K562 (cell line): ENCODE results near the gene C20orf141. TPM values are rescaled to one million over a fixed set of nuclear protein-coding genes. Genes with fewer than 3 reads are reported as not detected.

Source experiments
- KAT8 ChIP-seq: fragments of 450-650 bp; IDR thresholded peaks from 2 replicates; pipeline ENCODE4 v1.6.1; 2016; ENCODE audit warnings: low read depth, mild to moderate bottlenecking
- LARP7 ChIP-seq: fragments of 450-650 bp; IDR thresholded peaks from 2 replicates; pipeline ENCODE4 v1.6.1; 2016
- LEF1 ChIP-seq: fragments of 450-650 bp; IDR thresholded peaks from 2 replicates; pipeline ENCODE4 v1.6.1; 2016; ENCODE audit warnings: mild to moderate bottlenecking
- MECOM ChIP-seq: fragments of 250-450 bp; sonication (Bioruptor Pico); IDR thresholded peaks from 2 replicates; pipeline ENCODE4 v1.8.0; 2022; ENCODE audit warnings: inconsistent platforms
- NKRF ChIP-seq: fragments of 450-650 bp; IDR thresholded peaks from 2 replicates; pipeline ENCODE4 v1.6.1; 2016; ENCODE audit warnings: borderline replicate concordance
- PREB ChIP-seq: sonication (generic); formaldehyde crosslinking; IDR thresholded peaks from 2 replicates; pipeline ENCODE4 v1.8.1; 2023; ENCODE audit warnings: mild to moderate bottlenecking, missing genetic modification reagents
- RAD21 ChIP-seq, 2 experiments: fragments of 250-450 bp in 1 of 2; fragments of 450-650 bp in 1 of 2; sonication (Bioruptor Pico) in 1 of 2; formaldehyde crosslinking in 1 of 2; IDR thresholded peaks in 1 of 2; conservative IDR thresholded peaks in 1 of 2; 2 replicates each; pipeline versions ENCODE4 v1.4.0 to v1.8.0; 2020 to 2022; ENCODE audit warnings: mild to moderate bottlenecking in 2 of 2, moderate library complexity in 1 of 2
- RNF219 ChIP-seq: fragments of 250-450 bp; sonication (Bioruptor Pico); IDR thresholded peaks from 2 replicates; pipeline ENCODE4 v1.5.0; 2022; ENCODE audit warnings: mild to moderate bottlenecking
- TAL1 ChIP-seq: fragments of 450-650 bp; IDR thresholded peaks from 2 replicates; pipeline ENCODE4 v1.6.1; 2016; ENCODE audit warnings: mild to moderate bottlenecking
- TCFL5 ChIP-seq: fragments of 250-450 bp; sonication (Bioruptor Pico); conservative IDR thresholded peaks from 2 replicates; pipeline ENCODE4 v1.6.1; 2021; ENCODE audit warnings: mild to moderate bottlenecking, moderate library complexity, matching md5 sums
- TFE3 ChIP-seq: fragments of 450-650 bp; formaldehyde crosslinking; IDR thresholded peaks from 2 replicates; pipeline ENCODE4 v1.4.0; 2020; ENCODE audit warnings: mild to moderate bottlenecking, mixed read lengths
- U2AF2 ChIP-seq: fragments of 200-400 bp; formaldehyde crosslinking; optimal IDR thresholded peaks from 2 replicates; pipeline ENCODE3; 2017; ENCODE audit warnings: low read depth, mild to moderate bottlenecking, low read length
- ZBTB33 ChIP-seq: sonication (generic); formaldehyde crosslinking; IDR thresholded peaks from 2 replicates; pipeline ENCODE4 v1.8.1; 2023; ENCODE audit warnings: mild to moderate bottlenecking, missing genetic modification reagents
- ZNF134 ChIP-seq: fragments of 250-450 bp; sonication (Bioruptor Pico); conservative IDR thresholded peaks from 2 replicates; pipeline ENCODE4 v1.4.0; 2020
- ZNF174 ChIP-seq: fragments of 250-450 bp; sonication (Bioruptor Pico); IDR thresholded peaks from 2 replicates; pipeline ENCODE4 v1.4.0; 2020; ENCODE audit warnings: mild to moderate bottlenecking
- ZNF316 ChIP-seq: fragments of 450-650 bp; IDR thresholded peaks from 2 replicates; pipeline ENCODE4 v1.6.1; 2016
- ZNF655 ChIP-seq: fragments of 250-450 bp; sonication (Bioruptor Pico); IDR thresholded peaks from 2 replicates; pipeline ENCODE4 v1.5.0; 2021
- ZNF785 ChIP-seq: fragments of 250-450 bp; sonication (Bioruptor Pico); IDR thresholded peaks from 2 replicates; pipeline ENCODE4 v1.4.0; 2020; ENCODE audit warnings: mild to moderate bottlenecking
- polyA plus RNA-seq, 8 experiments: library from polyadenylated mRNA; depleted of rRNA in 4 of 8; stranded (reverse) in 5 of 8; unstranded in 3 of 8; fragments of >200 nt; fragmentation: Nextera tagmentation in 2 of 8; fragmentation: Illumina TruSeq in 1 of 8; extraction: Ambion mirVana in 2 of 8; extraction: Trizol in 1 of 8; gene quantifications; 2 replicates each; pipeline versions ENCODE4 v1.2.1 to v1.2.3, GENCODE V29; 2011 to 2014; ENCODE audit warnings: inconsistent platforms in 1 of 8, missing spikeins in 1 of 8
- total RNA-seq, 7 experiments: library from RNA; depleted of rRNA in 6 of 7; stranded (reverse); fragments of >200 nt in 6 of 7; fragmentation: Illumina TruSeq in 2 of 7; extraction: Trizol in 2 of 7; gene quantifications; 2 replicates each; pipeline versions ENCODE4 v1.2.1 to v1.2.3, GENCODE V29; 2011 to 2021; ENCODE audit warnings: low replicate concordance in 1 of 7

The C20orf141 gene
- total and polyA plus RNA-seq, 9 of the 15 experiments (the other 6 are each of a cell fraction or from before 2014, with no cell fraction given): not detected

- TF ChIP-seq MECOM (no peak), ZNF785 (CRISPR knock-in tag) (no peak), NKRF (no peak), TAL1 (no peak), ZNF174 (CRISPR knock-in tag) (no peak), RAD21 (CRISPR knock-in tag; conservative IDR thresholded peaks at IDR 0.05 in 1 of 2, IDR thresholded peaks at IDR 0.05 in 1 of 2) (no peak), LEF1 (no peak), LARP7 (no peak), TCFL5 (CRISPR knock-in tag) (no peak), ZNF316 (0 out of 2 replicates have a peak, but pooled peaks have one; percentile 2), U2AF2 (no peak), ZBTB33 (CRISPR knock-in tag) (peak; percentile 82), TFE3 (CRISPR knock-in tag) (no peak), PREB (CRISPR knock-in tag) (no peak), KAT8 (no peak), ZNF134 (no peak), RNF219 (no peak), ZNF655 (no peak)
These were observed 14.9 kb upstream of the C20orf141 start (continued) for GRCh38 chr20:2799688-2800520.
